GM12878 (cell line): ENCODE data around the gene NR2F1-AS1. TPM values are rescaled to one million over a fixed set of nuclear protein-coding genes. Genes with fewer than 3 reads are reported as not detected.

ENCODE experiments used
- ATAC-seq: fragments of 200-7000 bp; cut with Tn5 transposase; 3 replicates; pipeline ENCODE4 v1.9.1; 2020; ENCODE audit warnings: mild to moderate bottlenecking, moderate library complexity
- BruUV-seq: library from RNA; stranded (reverse); fragments of 400-500 nt; replicated peaks from 2 replicates; lab custom pipeline; 2021; lab: Mats Ljungman, UMichigan
- CTCF ChIA-PET: fragments of 300-600 bp; sonication (Branson Sonifier 250); formaldehyde crosslinking; extraction: SDS; loops from one replicate; lab custom pipeline; 2021; ENCODE audit warnings: inconsistent platforms; lab: Yijun Ruan, JAX
- POLR2A ChIA-PET: fragments of 350-600 bp; formaldehyde crosslinking; extraction: SDS; loops from one replicate; lab custom pipeline; 2021; ENCODE audit warnings: inconsistent platforms; lab: Charles Lee
- RAD21 ChIA-PET: fragments of 300-600 bp; sonication (Branson Sonifier 250); formaldehyde crosslinking; loops from one replicate; lab custom pipeline; 2023; ENCODE audit warnings: antibody characterized with exemption; ENCODE audit not compliant: unreplicated experiment; lab: Charles Lee
- SMC1A ChIA-PET: fragments of 300-600 bp; sonication (Branson Sonifier 250); formaldehyde crosslinking; loops from one replicate; lab custom pipeline; 2023; ENCODE audit not compliant: unreplicated experiment, uncharacterized antibody; lab: Charles Lee
- DNase-seq: peaks from one replicate; pipeline ENCODE4 v3.0.0-alpha.2; 2011; ENCODE audit warnings: low read depth, low spot score
- FAIRE-seq: peaks from 3 replicates; lab custom pipeline; 2011; peaks lifted over from hg19 to GRCh38; lab: Jason Lieb, UNC
- H2AFZ ChIP-seq: 2 replicates; pipeline ENCODE4 v1.6.0; 2011; ENCODE audit warnings: low read depth, low read length, control low read depth; ENCODE audit not compliant: control insufficient read depth
- H3K27ac ChIP-seq: 2 replicates; pipeline ENCODE4 v1.5.1; 2011; ENCODE audit warnings: control low read depth; ENCODE audit not compliant: control insufficient read depth, insufficient read depth
- H3K27me3 ChIP-seq, 2 experiments: replicated peaks in 1 of 2; 2 replicates each; pipeline versions ENCODE4 v1.6.0 to v1.6.1; 2011; ENCODE audit warnings: low read length in 1 of 2; ENCODE audit not compliant: control insufficient read depth in 2 of 2, insufficient read depth in 2 of 2
- H3K36me3 ChIP-seq, 2 experiments: 2 replicates each; pipeline ENCODE4 v1.5.1; 2011; ENCODE audit warnings: low read length in 1 of 2; ENCODE audit not compliant: control insufficient read depth in 2 of 2, insufficient read depth in 2 of 2
- H3K4me1 ChIP-seq: 2 replicates; pipeline ENCODE4 v1.6.1; 2011; ENCODE audit warnings: mild to moderate bottlenecking, low read length, moderate library complexity, mixed read lengths; ENCODE audit not compliant: control insufficient read depth, insufficient read depth
- H3K4me2 ChIP-seq: 2 replicates; pipeline ENCODE4 v1.6.0; 2011; ENCODE audit warnings: control low read depth; ENCODE audit not compliant: control insufficient read depth, insufficient read depth
- H3K4me3 ChIP-seq: fragments of 200-600 bp; sonication (generic); 2 replicates; pipeline ENCODE4 v1.5.1; 2016
- H3K79me2 ChIP-seq: 2 replicates; pipeline ENCODE4 v1.6.0; 2011; ENCODE audit warnings: low read length; ENCODE audit not compliant: control insufficient read depth, insufficient read depth
- H3K9ac ChIP-seq: 2 replicates; pipeline ENCODE4 v1.8.0; 2011; ENCODE audit warnings: low read length, control low read depth, mixed read lengths; ENCODE audit not compliant: control insufficient read depth, insufficient read depth
- H3K9me3 ChIP-seq: replicated peaks from 3 replicates; pipeline ENCODE4 v1.5.1; 2011; ENCODE audit warnings: mild to moderate bottlenecking, low read length; ENCODE audit not compliant: control insufficient read depth, insufficient read depth
- H4K20me1 ChIP-seq: 2 replicates; pipeline ENCODE4 v1.6.0; 2011; ENCODE audit not compliant: control insufficient read depth, insufficient read depth
- MAX ChIP-seq: IDR thresholded peaks from 2 replicates; pipeline ENCODE4 v1.6.1; 2012; ENCODE audit warnings: low read depth, low read length, improper control_type of control experiment
- MEF2B ChIP-seq: fragments of 450-650 bp; IDR thresholded peaks from 2 replicates; pipeline ENCODE4 v1.6.1; 2018; ENCODE audit warnings: mild to moderate bottlenecking, moderate library complexity; ENCODE audit not compliant: partially characterized antibody, poor library complexity, severe bottlenecking
- NFXL1 ChIP-seq: fragments of 450-650 bp; IDR thresholded peaks from 2 replicates; pipeline ENCODE4 v1.6.1; 2017; ENCODE audit warnings: antibody characterized with exemption, mild to moderate bottlenecking, borderline replicate concordance
- POLR2AphosphoS5 ChIP-seq: IDR thresholded peaks from 2 replicates; pipeline ENCODE4 v1.6.1; 2011; ENCODE audit warnings: mild to moderate bottlenecking, low read length, inconsistent platforms
- SPI1 ChIP-seq: IDR thresholded peaks from 2 replicates; pipeline ENCODE4 v1.6.1; 2011; ENCODE audit warnings: low read depth, mild to moderate bottlenecking, low read length, moderate library complexity, borderline replicate concordance; ENCODE audit not compliant: insufficient read depth
- TBL1XR1 ChIP-seq: IDR thresholded peaks from 2 replicates; pipeline ENCODE4 v1.6.1; 2012; ENCODE audit warnings: low read depth, low read length, improper control_type of control experiment
- ZBTB40 ChIP-seq: fragments of 450-650 bp; IDR thresholded peaks from 2 replicates; pipeline ENCODE4 v1.6.1; 2016; ENCODE audit warnings: mild to moderate bottlenecking, moderate library complexity, borderline replicate concordance
- ZNF207 ChIP-seq: fragments of 450-650 bp; IDR thresholded peaks from 2 replicates; pipeline ENCODE4 v1.6.1; 2014; ENCODE audit warnings: antibody characterized with exemption, mild to moderate bottlenecking, borderline replicate concordance
- ZNF274 ChIP-seq: IDR thresholded peaks from one replicate; pipeline ENCODE4 v1.8.0; 2011; ENCODE audit not compliant: insufficient read length, insufficient read depth
- in situ Hi-C: fragments of 300-500 bp; cut with MboI; formaldehyde crosslinking; loops from 9 replicates; pipeline ENCODE4 v1.14.3; 2018; ENCODE audit warnings: mixed read lengths
- intact Hi-C: fragments of 100-400 bp; cut with micrococcal nuclease; formaldehyde crosslinking; loops from one replicate; pipeline ENCODE4 v1.14.2; 2022; ENCODE audit not compliant: unreplicated experiment
- polyA plus RNA-seq, 11 experiments: library from polyadenylated mRNA; depleted of rRNA in 4 of 11; unstranded in 6 of 11; stranded (reverse) in 5 of 11; fragments of >200 nt; fragmentation: Nextera tagmentation in 4 of 11; fragmentation: Illumina TruSeq in 1 of 11; extraction: Ambion mirVana in 4 of 11; extraction: Trizol in 1 of 11; gene quantifications; 1 replicate in 1 of 11; 2 replicates in 10 of 11; pipeline versions ENCODE4 v1.2.1 to v1.2.3, GENCODE V29; 2011 to 2016; ENCODE audit warnings: inconsistent platforms in 2 of 11, missing spikeins in 2 of 11, low read depth in 1 of 11
- total RNA-seq, 4 experiments: library from RNA; depleted of rRNA in 3 of 4; stranded (reverse); fragments of >200 nt in 3 of 4; fragmentation: Illumina TruSeq in 1 of 4; extraction: Trizol in 1 of 4; gene quantifications; 2 replicates each; pipeline versions ENCODE4 v1.2.1 to v1.2.3, GENCODE V29; 2013 to 2021
- TF ChIP-seq, protein P1 (sequence below): fragments of 450-650 bp; IDR thresholded peaks from 2 replicates; pipeline ENCODE4 v1.6.1; 2016; ENCODE audit warnings: mild to moderate bottlenecking
- TF ChIP-seq, protein P2 (sequence below): IDR thresholded peaks from 2 replicates; pipeline ENCODE4 v1.6.1; 2011; ENCODE audit warnings: low read depth, mild to moderate bottlenecking, low read length, moderate library complexity, borderline replicate concordance; ENCODE audit errors: extremely low read depth
- TF ChIP-seq, protein P3 (sequence below): fragments of 450-650 bp; IDR thresholded peaks from 2 replicates; pipeline ENCODE4 v1.6.1; 2017; ENCODE audit warnings: mild to moderate bottlenecking, low read depth, inconsistent platforms; ENCODE audit not compliant: poor library complexity, severe bottlenecking
- TF ChIP-seq, protein P4 (sequence below): IDR thresholded peaks from 2 replicates; pipeline ENCODE4 v1.6.1; 2012; ENCODE audit warnings: low read depth, low read length, improper control_type of control experiment

The NR2F1-AS1 gene
- total and polyA plus RNA-seq, 10 of the 15 experiments (the other 5 are each of a cell fraction or from before 2014, with no cell fraction given), result 0.11 to 0.85 (median 0.27) TPM

GRCh38 chr5:93517828-93518227, 63.2 kb downstream of the NR2F1-AS1 start:
- ATAC-seq (no peak), DNase-seq (no peak), FAIRE-seq (no peak)
- Histone ChIP-seq H2AFZ (no peak overlapping the region), H3K27ac (no peak overlapping the region), H3K4me2 (no peak overlapping the region), H3K36me3 (no peaks in the 10 kb centered on the region), H3K4me3 (no peak overlapping the region), H3K4me1 (no peaks in the 10 kb centered on the region), H3K27me3 (no peaks in the 10 kb centered on the region), H3K9ac (no peak overlapping the region), H4K20me1 (no peaks in the 10 kb centered on the region), H3K79me2 (no peaks in the 10 kb centered on the region), H3K9me3 (no peaks in the 10 kb centered on the region)
- ChIA-PET CTCF (no interaction called here), SMC1A (no interaction called here), RAD21 (no interaction called here), POLR2A (no interaction called here)
- intact Hi-C loops (no loop called here), in situ Hi-C loops (no loop called here)
- no TSS peak for BruUV-seq
- TF ChIP-seq, protein P1, sequence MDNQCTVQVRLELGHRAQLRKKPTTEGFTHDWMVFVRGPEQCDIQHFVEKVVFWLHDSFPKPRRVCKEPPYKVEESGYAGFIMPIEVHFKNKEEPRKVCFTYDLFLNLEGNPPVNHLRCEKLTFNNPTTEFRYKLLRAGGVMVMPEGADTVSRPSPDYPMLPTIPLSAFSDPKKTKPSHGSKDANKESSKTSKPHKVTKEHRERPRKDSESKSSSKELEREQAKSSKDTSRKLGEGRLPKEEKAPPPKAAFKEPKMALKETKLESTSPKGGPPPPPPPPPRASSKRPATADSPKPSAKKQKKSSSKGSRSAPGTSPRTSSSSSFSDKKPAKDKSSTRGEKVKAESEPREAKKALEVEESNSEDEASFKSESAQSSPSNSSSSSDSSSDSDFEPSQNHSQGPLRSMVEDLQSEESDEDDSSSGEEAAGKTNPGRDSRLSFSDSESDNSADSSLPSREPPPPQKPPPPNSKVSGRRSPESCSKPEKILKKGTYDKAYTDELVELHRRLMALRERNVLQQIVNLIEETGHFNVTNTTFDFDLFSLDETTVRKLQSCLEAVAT, result no peak
- TF ChIP-seq ZBTB40 (no peak), POLR2AphosphoS5 (no peak), MEF2B (no peak), ZNF207 (no peak), SPI1 (no peak), MAX (no peak), NFXL1 (no peak), ZNF274 (no peak), TBL1XR1 (no peak)
- TF ChIP-seq, protein P2, sequence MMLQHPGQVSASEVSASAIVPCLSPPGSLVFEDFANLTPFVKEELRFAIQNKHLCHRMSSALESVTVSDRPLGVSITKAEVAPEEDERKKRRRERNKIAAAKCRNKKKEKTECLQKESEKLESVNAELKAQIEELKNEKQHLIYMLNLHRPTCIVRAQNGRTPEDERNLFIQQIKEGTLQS, result no peak
- TF ChIP-seq, protein P3, sequence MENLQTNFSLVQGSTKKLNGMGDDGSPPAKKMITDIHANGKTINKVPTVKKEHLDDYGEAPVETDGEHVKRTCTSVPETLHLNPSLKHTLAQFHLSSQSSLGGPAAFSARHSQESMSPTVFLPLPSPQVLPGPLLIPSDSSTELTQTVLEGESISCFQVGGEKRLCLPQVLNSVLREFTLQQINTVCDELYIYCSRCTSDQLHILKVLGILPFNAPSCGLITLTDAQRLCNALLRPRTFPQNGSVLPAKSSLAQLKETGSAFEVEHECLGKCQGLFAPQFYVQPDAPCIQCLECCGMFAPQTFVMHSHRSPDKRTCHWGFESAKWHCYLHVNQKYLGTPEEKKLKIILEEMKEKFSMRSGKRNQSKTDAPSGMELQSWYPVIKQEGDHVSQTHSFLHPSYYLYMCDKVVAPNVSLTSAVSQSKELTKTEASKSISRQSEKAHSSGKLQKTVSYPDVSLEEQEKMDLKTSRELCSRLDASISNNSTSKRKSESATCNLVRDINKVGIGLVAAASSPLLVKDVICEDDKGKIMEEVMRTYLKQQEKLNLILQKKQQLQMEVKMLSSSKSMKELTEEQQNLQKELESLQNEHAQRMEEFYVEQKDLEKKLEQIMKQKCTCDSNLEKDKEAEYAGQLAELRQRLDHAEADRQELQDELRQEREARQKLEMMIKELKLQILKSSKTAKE, result no peak
- TF ChIP-seq, protein P4, sequence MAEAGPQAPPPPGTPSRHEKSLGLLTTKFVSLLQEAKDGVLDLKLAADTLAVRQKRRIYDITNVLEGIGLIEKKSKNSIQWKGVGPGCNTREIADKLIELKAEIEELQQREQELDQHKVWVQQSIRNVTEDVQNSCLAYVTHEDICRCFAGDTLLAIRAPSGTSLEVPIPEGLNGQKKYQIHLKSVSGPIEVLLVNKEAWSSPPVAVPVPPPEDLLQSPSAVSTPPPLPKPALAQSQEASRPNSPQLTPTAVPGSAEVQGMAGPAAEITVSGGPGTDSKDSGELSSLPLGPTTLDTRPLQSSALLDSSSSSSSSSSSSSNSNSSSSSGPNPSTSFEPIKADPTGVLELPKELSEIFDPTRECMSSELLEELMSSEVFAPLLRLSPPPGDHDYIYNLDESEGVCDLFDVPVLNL, result no peak
